Umbilical cord (tissue), 2 donors: ENCODE data around the gene DPH5. TPM values are rescaled to one million over a fixed set of nuclear protein-coding genes. Genes with fewer than 3 reads are reported as not detected.
"Not testable (repeated sequence)": the region's sequence is repeated elsewhere in the genome, so short reads cannot be mapped to it uniquely, and the experiment has no call there.

Experiments used
- DNase-seq: peaks from one replicate; pipeline ENCODE4 v3.0.0-alpha.2; 2015; ENCODE audit warnings: low spot score
- total RNA-seq: library from RNA; depleted of rRNA; stranded (reverse); fragments of >200 nt; gene quantifications from one replicate; pipeline ENCODE4 v1.2.3, GENCODE V29; 2014; ENCODE audit warnings: low replicate concordance; ENCODE audit not compliant: insufficient read depth

Gene DPH5
- total RNA-seq, 1 donor from 2014 or later: 19.5 TPM

DNA sequence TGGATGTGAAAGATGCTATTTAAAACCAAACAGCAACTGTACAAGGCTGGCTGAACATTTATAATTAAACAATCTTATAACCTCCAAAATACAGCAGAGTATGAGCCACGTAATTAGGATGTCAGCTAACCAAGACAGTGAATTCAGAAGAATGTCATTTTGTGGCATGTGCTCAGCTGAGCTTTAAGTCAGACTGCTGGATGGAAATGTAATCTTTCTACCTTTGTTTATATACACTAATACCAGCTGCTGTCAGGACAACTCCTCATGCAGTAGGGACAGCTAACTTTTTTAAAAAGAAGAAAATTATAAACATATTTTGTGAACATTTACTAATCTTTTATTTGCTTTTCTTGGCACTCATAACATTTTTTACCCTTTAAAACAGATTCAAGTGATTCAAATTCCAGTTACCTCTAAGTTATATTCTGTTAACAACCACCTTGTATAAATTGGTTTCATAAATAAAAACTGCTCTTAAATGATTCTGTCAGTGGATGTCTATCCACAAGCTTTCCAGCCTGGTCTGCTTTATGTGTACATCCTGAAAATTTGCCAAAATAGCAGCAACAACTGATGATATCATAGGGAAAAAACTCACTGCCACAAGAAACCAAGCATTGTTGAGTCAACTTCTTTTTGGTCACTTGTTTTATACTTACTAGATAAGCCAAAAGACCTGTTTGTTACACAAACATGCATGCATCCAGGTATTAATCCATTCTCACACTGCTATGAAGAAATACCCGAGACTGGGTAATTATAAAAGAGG, 36.1 kb downstream of the DPH5 start:
- peak; percentile 78 for DNase-seq

DNA sequence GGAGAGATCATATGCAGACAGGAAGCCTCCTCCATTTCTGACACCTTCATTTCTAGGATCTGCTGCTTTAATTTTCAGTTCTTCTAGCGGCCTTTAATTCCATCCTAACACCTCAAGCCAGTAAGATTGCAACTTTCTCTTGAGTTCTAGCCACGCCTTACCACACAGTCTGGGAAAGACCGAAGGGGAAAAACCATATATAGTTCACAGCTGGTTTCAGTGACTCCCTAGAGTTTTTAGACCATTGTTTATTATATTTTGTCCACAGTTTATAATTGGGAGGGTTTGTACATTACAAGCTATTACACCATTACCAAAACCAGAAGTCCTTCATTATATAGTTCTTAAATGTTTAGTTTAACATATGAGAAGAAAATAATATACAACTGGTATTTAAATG, 37.5 kb downstream of the DPH5 start:
- no peak for DNase-seq

DNA sequence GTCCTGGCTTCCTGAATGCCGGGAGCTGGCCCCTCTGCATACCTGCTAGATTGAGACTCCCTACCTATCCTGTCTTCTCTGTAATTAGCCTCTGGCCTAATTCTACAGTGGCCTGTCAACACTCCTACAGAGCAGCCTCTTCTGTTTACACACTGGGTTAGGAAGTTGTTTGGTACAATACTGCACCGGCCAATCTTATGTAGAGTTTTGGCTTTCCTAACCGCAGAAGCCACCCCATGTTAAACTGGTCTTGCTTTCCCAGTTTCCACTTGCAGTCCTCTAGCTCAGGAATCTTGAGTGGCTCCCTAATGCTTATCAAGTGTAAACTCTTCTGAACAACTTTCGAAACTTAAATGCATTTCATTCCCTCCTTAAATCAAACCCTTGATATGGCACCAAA, 42.8 kb downstream of the DPH5 start:
- DNase-seq: no peak

DNA sequence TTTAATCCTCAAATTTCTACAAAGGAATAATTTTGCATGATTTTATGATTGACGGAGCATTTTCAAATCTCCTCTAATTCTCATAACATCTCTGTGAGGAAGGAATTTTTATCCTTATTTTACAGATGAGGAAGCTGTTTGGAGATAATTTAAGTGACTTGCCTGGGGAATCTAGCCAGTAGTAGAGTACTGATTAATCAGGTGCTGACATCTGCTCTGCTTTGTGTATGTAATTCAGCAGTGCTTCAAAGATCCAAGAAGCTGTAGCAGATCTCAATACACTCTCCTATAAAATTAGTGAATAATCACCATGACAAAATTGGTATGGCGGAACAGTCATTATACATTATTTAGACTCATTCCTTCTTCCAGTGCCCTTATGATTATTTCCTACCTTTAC, 46.0 kb downstream of the DPH5 start:
- peak; percentile 79 for DNase-seq

DNA sequence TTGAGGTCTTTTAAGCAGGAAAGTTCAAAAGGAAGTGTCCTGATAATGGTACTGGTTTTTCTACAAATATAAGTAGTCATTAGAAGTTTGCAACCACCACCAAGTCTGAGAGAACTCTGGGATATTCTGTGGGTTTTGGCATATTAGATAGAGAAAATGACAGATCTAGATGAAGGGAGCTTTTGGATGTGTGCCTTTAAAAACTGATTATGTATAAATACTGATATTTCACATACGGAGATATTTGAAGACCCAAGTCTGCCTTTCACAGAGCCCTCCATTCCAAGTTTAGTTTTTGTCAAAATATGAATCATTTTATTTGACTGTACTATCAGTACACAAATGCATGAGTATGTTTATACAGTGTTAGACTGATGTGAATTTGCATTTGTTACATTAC, 48.6 kb downstream of the DPH5 start:
- no peak for DNase-seq

DNA sequence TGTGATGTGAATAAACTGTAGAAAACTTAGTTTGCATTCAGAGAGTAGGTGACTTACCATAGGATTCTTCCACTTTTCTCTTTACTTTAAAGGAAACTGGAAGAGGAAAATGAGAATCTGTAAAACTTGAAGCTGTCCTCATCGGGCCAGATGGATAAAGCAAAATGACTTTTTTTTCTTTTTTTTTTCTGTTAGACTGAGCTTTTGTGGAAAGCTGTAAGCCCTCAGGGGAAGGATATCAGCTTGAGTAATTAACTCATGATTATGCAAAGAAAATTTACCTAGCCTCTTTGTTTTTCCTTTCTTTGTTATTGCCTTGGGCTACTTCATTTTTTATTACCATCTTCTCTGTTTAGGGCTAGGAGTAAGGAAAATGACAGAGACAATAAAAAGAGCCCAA, 53.4 kb downstream of the DPH5 start:
- no peak for DNase-seq

DNA sequence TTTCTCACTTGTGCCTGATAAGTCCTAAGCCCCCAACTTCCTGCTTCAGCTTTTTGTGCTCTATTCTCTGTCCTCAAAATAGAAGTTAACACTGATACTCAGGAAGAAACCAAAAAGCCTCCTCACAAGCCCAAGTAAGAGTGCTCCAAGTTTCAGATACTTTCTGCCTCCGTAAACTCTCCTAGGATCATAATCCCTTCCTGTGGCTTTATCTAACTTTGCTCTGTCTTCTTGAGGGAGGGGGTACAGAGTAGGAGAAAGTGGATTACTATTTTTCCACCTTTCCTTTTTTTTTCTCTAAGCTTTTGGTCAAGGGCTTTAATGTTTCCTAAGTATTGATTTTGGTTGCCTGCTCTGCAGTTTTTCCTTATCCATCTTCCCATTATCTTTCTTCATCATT, 54.6 kb downstream of the DPH5 start:
- no peak for DNase-seq

DNA sequence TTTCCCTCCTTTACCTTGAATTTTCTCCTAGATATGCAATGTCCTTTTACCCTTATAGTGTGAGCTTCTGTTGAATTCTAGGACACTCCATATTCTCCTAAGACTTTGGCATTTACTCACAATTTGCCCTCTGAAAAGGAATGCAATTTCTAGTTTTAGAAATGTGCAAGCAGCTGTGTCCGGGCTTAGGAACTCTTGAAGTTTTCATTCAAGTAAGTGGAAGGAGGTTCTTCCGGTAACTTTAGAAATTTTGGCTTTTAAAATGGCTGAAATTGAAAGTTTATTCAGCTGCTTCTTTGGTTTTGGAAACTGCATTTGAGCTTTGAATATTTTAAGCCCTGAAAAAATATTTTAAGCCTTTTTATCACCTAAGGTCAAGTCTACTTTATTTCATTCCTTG, 56.3 kb downstream of the DPH5 start:
- no peak for DNase-seq

DNA sequence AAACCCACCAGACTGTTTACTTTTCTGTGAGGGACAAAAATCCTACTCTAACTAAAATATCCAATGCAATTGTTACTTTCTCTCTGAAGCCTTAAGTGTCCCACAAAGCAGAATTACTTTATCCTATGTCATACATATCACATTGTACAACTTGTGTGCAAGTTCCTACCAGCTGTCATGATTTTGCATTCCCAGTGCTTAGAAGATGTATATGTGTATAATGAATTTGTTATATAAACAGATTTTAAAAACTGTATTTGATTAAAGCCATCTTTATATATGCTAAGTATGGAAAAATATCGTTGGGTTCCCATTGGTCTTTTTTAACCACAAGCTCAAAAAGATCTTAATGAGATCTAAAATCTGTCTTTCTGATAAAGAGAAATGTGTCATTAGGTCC, 57.0 kb downstream of the DPH5 start:
- DNase-seq: no peak

DNA sequence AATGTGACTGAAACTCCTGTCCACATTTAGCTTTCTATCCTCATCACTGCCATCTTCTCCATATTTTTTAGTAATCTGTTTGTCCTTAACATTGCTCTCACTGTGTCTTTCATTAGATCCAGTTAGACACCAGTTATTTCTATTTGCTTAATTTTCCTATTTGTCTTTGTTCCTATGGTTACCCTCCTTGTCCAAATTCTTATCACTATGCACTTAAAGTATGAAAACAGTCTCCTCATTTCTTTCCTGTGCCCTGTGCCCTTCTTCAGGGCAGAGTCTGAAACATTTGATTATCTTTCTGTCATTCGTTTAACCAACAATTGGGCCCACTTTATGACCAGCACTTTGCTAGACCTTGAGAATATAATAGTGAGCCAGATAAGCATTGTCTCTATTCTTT, 65.5 kb downstream of the DPH5 start:
- no peak for DNase-seq

DNA sequence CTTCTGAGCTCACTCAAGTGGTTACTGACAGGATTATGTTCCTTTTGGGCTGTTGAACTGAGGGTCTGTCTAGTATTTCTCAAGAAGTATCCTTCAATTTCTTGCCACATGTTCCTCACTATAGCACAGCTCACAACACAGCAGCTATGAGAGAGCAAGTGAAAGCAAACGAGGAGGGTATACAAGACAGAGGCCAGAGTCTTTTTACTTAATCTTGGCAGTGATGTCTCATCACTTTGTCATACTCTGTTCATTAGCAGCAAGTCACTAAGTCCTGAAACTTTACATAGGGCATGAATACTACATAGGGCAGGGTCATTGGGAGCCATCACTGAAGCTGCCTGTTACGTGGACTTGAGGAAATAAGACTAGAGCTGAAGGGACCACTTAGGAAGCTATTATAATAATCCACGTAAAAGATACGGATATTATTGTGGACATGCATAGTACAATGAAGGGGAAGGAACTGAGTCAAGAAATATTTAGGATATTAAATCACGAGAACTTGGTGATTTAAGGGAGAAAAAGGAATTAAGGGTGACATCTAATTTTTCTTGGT, 66.0 kb downstream of the DPH5 start:
- DNase-seq: no peak

DNA sequence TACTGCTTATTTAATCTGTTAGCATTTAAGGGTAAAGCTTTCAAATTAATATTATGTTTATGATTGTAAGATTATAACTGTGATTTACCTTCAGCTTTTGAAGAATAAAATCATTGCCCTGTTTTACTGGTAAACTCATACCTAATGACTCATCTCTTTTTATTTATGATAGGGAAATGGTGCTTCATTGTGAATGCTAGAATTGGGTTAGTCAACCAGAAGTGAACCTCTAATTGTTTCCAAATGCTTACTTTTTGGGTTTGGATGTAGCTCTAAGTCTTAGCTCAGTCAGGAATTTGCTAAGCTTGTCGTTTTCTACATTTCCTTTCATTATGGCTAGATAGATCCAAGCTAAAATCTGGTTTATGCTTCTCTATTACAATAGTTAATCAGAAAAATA, 70.3 kb downstream of the DPH5 start:
- peak; percentile 31 for DNase-seq

DNA sequence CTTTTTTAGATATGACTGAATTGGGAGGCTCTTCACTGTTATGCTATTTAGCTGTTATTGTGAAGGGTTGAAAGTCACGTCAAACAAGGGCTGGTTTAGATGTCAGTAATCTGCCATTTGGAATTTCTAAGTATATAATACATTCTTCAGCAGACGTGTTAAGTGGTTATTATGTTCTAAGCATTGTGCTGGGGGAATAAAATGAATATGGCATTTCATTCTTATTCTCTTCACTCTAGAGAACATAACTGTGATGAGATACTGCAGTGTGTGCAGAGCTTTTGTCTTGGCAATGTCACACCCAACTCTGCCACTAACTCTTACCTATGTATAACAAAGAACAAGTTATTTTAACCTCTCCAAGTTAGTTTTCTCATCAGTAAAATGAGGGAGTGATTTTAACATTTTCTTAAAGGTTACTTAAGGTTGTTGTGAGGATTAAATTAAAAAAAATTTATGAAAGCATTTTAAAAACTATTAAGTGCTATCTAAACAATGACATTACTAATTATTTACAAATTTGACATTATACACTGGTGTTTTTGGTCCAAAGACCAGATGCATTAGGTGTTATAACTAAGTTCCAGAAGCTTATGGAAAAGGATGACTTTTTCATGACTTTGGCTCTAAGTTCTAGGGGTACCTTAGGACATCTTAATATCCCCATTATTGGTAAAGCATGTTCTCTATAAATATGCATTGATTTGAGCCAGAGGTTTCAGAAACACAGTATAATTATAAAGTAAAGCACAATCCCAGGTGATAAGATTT, 71.4 kb downstream of the DPH5 start:
- DNase-seq: no peak

DNA sequence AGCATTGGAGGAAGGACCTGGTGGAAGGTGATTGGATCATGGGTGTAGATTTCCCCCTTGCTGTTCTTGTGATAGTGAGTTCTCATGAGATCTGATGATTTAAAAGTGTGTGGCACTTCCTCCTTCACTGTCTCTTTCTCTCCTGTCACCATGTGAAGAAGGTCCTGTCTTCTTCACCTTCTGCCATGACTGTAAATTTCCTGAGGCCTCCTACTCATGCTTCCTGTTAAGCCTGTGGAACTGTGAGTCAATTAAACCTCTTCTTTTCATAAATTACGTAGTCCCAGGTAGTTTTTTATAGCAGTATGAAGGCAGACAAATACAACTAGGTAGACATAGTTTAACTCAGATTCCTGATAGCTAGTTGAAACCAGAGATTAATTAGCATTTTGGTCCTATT, 72.6 kb downstream of the DPH5 start:
- DNase-seq: not testable (repeated sequence)

DNA sequence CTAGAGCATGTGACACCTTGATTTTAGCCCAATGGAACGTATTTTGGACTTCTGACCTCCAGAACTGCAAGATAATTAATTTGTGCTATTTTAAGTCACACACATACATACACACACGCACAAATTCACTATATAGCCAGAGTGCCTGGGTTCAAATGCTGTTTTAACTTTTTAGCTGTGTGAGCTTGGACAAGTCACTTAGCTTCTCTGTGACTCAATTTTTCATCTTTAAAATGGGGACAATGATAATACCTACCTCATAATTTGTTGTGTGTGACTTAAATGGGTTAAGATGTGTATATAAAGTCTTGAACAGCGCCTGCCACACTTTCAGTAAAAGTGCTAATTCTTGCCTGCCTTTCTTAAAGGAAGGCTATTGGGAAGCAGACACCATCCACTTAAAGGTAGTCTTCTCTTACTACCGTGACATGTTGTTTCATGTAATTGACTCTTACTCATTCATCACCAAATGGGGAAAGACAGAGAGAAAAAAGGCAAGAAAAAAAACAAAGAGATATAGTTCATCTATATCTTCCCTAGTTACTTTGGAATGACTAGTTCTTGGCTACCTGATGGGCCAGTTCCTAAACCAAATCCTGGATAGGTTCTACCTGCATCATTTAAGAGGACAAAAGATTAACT, 73.4 kb downstream of the DPH5 start:
- DNase-seq: no peak

DNA sequence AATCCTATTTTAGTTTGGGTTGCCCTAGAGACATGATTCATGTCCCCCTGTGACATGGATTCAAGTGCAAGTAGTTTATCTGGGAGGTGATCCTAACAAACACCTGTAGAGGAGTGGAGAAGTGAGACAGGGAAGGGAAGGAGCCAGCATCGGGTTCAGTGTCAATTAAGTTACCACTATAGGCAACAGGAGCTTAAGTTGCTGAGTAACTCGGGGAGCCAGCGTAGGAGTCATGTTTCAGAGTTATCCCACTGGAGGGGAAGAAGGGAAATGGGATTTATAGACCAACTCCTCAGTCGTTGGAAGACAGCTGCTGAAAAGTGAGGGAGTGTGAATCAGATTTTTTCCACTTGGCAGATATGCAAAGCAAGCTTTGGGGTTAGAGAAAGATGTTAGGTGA, 74.8 kb downstream of the DPH5 start:
- DNase-seq: peak; percentile 67

DNA sequence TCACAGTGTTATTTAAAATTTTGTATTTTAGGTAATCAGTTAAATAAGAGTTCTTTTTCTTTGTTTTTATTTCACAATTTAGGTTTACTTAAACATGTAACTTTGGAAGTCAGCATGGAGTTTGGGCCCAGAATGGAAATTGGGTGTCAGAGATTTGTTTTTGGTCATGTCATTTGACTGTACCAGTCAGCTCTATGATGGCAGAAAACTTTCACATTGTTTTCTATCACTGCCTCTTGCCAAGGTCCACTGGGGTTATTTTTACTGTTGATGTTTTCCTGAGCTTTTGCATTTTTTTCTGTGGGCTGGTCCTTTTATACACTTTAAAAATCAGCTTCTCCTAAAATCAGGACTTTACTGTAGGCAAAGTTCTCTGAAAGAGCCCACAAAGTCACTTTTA, 75.2 kb downstream of the DPH5 start:
- no peak for DNase-seq

DNA sequence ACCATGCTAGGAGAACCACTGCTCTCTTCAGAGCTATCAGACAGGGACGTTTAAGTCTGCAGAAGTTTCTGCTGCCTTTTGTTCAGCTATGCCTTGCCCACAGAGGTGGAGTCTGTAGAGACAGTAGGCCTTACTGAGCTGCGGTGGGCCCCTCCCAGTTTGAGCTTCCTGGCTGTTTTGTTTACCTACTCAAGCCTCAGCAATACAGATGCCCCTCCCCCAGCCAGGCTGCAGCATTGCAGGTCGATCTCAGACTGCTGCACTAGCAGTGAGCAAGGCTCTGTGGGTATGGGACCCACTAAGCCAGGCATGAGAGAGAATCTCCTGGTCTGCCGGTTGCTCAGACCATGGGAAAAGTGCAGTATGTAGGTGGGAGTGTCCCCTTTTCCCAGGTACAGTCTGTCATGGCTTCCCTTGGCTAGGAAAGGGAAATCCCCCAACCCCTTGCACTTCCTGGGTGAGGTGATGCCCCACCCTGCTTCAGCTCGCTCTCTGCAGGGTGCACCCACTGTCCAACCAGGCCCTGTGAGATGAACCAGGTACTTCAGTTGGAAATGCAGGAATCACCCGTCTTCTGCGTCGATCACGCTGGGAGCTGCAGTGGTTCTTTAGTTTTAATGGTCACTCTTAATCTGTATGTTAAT, 75.9 kb downstream of the DPH5 start:
- not testable (repeated sequence) for DNase-seq

DNA sequence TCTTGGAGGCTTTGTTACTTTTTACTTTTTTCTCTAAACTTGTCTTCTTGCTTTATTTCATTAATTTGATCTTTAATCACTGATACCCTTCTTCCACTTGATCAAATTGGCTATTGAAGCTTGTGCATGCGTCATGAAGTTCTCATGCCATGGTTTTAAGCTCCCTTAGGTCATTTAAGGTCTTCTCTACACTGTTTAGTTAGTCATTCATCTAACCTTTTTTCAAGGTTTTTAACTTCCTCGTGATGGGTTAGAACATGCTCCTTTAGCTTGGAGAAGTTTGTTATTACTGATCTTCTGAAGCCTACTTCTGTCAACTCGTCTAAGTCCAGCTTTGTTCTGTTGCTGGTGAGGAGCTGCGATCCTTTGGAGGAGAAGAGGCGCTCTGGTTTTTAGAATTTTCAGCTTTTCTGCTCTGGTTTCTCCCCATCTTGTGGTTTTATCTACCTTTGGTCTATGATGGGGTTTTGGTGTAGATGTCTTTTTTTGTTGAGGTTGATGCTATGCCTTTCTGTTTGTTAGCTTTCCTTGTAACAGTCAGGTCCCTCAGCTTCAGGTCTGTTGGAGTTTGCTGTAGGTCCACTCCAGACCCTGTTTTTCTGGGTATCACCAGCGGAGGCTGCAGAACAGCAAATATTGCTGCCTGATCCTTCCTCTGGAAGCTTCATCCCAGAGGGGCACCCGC, 76.7 kb downstream of the DPH5 start:
- DNase-seq: not testable (repeated sequence)

DNA sequence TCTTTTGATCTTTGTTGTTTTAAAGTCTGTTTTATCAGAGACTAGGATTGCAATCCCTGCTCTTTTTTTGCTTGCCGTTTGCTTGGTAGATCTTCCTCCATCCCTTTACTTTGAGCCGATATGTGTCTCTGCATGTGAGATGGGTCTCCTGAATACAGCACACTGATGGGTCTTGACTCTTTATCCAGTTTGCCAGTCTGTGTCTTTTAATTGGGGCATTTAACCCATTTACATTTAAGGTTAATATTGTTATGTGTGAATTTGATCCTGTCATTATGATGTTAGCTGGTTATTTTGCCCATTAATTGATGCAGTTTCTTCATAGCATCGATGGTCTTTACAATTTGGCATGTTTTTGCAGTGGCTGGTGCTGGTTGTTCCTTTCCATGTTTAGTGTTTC, 77.8 kb downstream of the DPH5 start:
- DNase-seq: not testable (repeated sequence)

DNA sequence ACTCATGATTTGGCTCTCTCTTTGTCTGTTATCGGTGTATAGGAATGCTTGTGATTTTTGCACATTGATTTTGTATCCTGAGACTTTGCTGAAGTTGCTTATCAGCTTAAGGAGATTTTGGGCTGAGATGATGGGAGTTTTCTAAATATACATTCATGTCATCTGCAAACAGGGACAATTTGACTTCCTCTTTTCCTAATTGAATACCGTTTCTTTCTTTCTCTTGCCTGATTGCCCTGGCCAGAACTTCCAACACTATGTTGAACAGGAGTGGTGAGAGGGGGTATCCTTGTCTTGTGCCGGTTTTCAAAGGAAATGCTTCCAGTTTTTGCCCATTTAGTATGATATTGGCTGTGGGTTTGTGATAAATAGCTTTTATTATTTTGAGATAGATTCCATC, 79.5 kb downstream of the DPH5 start:
- not testable (repeated sequence) for DNase-seq
